ENCODE measurements around the gene LHPP.

LHPP gene

GRCh38 chr10:124541076-124541903 lies 79.7 kb downstream of the LHPP start (continued):
- TF ChIP-seq ZNF24 (tag by site-specific recombination; IDR thresholded peaks at IDR 0.05) (no peak), ZIC2 (tag by site-specific recombination; IDR thresholded peaks at IDR 0.05) (0 out of 2 replicates have a peak, but pooled peaks have one; percentile 9), SP3 (tag by site-specific recombination; IDR thresholded peaks at IDR 0.05) (no peak), GLI2 (tag by site-specific recombination; IDR thresholded peaks at IDR 0.05; ENCODE audit: borderline replicate concordance, low read depth) (no peak), ZNF830 (tag by site-specific recombination; IDR thresholded peaks at IDR 0.05; ENCODE audit: low read depth) (no peak), KLF16 (tag by site-specific recombination; IDR thresholded peaks at IDR 0.05) (no peak), MYNN (tag by site-specific recombination; IDR thresholded peaks at IDR 0.05; ENCODE audit: borderline replicate concordance) (no peak)

DNA sequence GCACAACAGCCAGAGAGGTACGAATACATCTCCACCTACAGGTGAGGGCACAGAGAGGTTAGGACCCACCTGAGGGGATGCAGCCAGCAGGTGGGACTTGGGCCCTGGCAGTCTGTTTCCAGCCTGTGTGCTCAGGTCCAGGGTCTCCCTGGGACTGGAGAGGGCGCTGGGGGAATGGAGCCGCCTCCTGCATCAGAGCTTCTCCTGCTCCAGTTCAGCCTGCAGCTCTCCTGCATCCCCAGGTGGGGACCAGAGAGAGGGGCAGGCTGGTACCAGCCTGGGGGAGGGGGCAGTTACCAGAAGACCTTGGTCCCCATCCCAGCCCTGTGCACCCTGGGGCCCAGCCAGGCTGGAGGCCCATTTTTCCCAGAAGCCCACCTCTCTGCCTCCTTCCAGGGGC lies 80.7 kb downstream of the LHPP start:
- Histone ChIP-seq H3K36me3 (ENCODE audit: control insufficient read depth in 2 of 2, insufficient read depth in 1 of 2, low read length in 2 of 2) (no peaks in the 10 kb centered on the region), H3K4me3 (ENCODE audit: low read depth, low read length) (no peak overlapping the region), H3K4me1 (ENCODE audit: control insufficient read depth, insufficient read depth, low read length) (no peaks in the 10 kb centered on the region), H3K9me3 (ENCODE audit: control insufficient read depth, insufficient read depth, low read depth, low read length) (no peaks in the 10 kb centered on the region), H3K27ac (ENCODE audit: extremely low read depth, low read depth, low read length) (no peak overlapping the region)
- ChIA-PET POLR2A (no interaction called here), CTCF (interaction anchor here (0.6 to 0.8 kb wide), 4 partner anchors 9 to 345 kb away, joined by 3 to 6 read pairs (median 4); no protein-coding TSS in a partner anchor)
- no peak for TF ChIP-seq ZNF654 (tag by site-specific recombination; IDR thresholded peaks at IDR 0.05; ENCODE audit: low read depth)
- no peak for TF ChIP-seq ZNF391 (tag by site-specific recombination; IDR thresholded peaks at IDR 0.05; ENCODE audit: borderline replicate concordance, low read depth)
- no peak for TF ChIP-seq ZBTB7A (tag by site-specific recombination; IDR thresholded peaks at IDR 0.05; ENCODE audit: low read depth)
- TF ChIP-seq AEBP2 (tag by site-specific recombination; IDR thresholded peaks at IDR 0.05; ENCODE audit: borderline replicate concordance), result no peak
- no peak for TF ChIP-seq ZNF785 (tag by site-specific recombination; IDR thresholded peaks at IDR 0.05)
- TF ChIP-seq ZNF624 (tag by site-specific recombination; IDR thresholded peaks at IDR 0.05), result no peak
- TF ChIP-seq ZBTB17 (tag by site-specific recombination; IDR thresholded peaks at IDR 0.05), result no peak
- no peak for TF ChIP-seq ZNF76 (tag by site-specific recombination; IDR thresholded peaks at IDR 0.05; ENCODE audit: borderline replicate concordance, low read depth)
- no peak for TF ChIP-seq ZNF677 (tag by site-specific recombination; IDR thresholded peaks at IDR 0.05)
- no peak for TF ChIP-seq REPIN1 (tag by site-specific recombination; IDR thresholded peaks at IDR 0.05; ENCODE audit: low read depth)
- no peak for TF ChIP-seq BCL11A (tag by site-specific recombination; IDR thresholded peaks at IDR 0.05; ENCODE audit: low read depth)
- TF ChIP-seq ZNF768 (tag by site-specific recombination; IDR thresholded peaks at IDR 0.05), result no peak
- no peak for TF ChIP-seq ZNF354C (tag by site-specific recombination; IDR thresholded peaks at IDR 0.05; ENCODE audit: borderline replicate concordance, low read depth)
- TF ChIP-seq ZNF398 (tag by site-specific recombination; IDR thresholded peaks at IDR 0.05), result no peak
- no peak for TF ChIP-seq ZNF248 (tag by site-specific recombination; IDR thresholded peaks at IDR 0.05)
- no peak for TF ChIP-seq ZNF404 (tag by site-specific recombination; IDR thresholded peaks at IDR 0.05)
- no peak for TF ChIP-seq ZNF416 (tag by site-specific recombination; IDR thresholded peaks at IDR 0.05)
- no peak for TF ChIP-seq ZNF184 (tag by site-specific recombination; IDR thresholded peaks at IDR 0.05)
